COR-L47 (cell line): ENCODE measurements around the gene AREL1.

Source experiments
- DNase-seq: peaks from one replicate; lab custom pipeline; 2025; lab: John Stamatoyannopoulos, UW

Gene AREL1

GRCh38 chr14:74658535-74659131 is 54.2 kb downstream of the AREL1 start:
- no peak for DNase-seq

DNA sequence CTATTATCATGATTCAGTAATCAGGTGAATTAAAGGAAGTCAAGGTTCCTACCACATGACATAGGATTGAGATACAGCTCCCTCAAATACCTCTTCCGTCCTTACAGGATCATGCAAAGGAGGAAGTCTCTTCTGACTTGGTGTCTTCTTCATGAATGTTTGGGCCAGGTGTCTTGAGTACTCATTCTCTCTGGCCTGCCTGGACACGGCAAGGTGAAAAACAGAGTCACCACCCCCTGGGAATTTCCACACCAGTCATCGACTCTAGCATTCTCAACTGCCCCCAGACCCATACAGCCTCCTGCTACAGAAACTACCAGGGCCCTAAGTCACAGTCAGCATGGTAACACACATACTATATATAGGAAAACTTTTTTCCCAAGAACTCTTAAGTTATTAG is 55.9 kb downstream of the AREL1 start:
- DNase-seq: no peak

- no peak for DNase-seq
Measured at GRCh38 chr14:74655599-74656395, 57.1 kb downstream of the AREL1 start.

DNA sequence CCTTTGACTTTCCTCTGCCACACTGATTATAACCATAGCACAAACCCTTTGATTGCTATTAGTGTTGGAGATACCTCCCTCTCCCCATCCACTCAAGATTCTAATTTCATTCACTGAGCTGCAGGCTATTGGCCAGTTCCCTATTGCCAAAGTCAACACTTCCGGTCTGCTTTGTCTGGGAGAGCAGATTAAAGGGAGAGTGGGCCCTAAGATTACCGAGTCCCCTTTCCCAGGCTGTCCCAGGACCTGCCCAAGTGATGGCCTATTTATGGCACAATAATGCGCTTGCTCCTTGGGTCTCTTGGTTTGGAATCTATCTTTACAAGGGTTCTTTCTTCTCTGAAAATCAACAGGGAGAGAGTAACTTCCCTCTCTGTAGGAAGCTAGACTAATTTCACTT is 57.9 kb downstream of the AREL1 start:
- DNase-seq: no peak

DNA sequence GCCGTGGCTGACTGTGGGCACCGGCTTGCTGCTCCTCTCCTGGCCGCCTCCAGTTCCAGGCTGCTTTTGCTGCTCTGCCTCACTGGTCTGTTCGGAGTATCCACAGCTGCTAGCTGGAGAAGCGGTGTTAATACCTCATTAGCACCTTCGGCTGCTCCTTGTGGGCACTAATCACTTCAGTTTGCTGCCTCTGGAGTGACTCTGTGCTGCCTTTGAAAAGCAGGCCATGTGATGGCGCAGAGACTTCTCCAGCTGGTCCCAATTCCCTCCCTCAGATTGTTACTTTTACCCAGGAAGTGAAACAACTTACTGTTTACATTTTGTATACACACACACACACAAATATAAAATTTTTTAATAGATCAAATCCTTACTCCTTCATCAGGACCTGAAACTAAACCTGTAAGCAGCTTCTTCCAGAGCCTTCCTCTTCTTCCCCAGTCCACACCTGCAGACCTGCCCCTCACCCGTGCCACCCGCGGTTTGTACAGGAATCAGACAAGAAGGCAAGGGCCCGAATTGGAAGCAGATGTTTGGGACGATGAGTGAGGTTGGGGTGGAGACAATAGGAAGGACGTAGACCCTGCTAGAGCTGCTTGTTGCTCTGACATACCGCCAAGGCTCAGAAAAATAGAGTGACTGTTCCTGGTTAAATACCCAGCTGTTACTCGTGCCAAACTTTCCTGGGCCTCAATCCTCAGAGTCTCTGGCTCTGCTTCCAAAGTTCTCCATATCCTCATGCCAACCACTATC is 59.3 kb downstream of the AREL1 start:
- no peak for DNase-seq

DNA sequence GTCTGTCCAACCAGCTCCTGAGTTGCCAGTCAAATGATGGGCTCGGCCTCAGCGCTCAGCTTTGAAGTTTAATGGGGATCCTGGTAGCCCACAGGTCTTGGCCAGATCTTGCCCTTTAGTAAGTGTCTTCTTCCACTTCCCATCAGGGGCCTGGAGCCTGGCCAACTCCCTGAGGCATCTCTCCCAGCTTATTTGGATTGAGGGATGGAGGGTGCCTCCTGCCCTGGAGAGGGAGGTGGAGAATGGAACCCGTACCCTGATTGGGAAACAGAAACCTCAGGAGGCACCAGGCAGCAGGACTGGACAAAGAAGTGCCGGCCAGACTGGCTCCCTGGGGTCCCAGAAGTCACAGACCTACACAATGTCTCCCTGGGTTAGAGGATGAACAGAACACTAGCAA is 60.3 kb downstream of the AREL1 start:
- DNase-seq: no peak

- no peak for DNase-seq
Measured at GRCh38 chr14:74650927-74651686, 61.8 kb downstream of the AREL1 start.

DNA sequence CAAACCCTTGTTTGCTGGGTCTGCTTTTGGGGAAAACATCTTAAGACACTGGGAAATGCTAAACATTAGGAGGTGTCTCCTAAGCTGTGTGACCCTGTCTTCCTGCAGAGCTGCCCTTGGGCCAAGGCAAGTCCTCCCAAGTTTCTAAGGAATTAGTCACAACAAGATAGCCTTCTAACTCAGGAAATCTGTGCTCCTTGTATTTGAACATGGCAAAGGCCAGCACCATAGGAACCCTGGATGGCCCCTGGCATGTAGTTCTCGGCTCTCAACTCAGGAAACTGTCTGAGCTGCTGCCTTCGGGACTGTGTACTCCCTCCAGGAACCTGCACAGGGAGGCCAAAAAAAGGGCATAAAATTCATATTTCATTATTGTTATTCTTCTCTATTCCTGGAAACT is 63.2 kb downstream of the AREL1 start:
- DNase-seq: no peak

GRCh38 chr14:74649167-74649566 is 63.7 kb downstream of the AREL1 start:
- no peak for DNase-seq

GRCh38 chr14:74648601-74649000 is 64.3 kb downstream of the AREL1 start:
- no peak for DNase-seq

- peak; percentile 88 for DNase-seq
Measured at GRCh38 chr14:74647678-74648461, 65.0 kb downstream of the AREL1 start.

GRCh38 chr14:74647061-74647677 is 65.7 kb downstream of the AREL1 start:
- DNase-seq: no peak

GRCh38 chr14:74645756-74646470 is 67.0 kb downstream of the AREL1 start:
- no peak for DNase-seq

DNA sequence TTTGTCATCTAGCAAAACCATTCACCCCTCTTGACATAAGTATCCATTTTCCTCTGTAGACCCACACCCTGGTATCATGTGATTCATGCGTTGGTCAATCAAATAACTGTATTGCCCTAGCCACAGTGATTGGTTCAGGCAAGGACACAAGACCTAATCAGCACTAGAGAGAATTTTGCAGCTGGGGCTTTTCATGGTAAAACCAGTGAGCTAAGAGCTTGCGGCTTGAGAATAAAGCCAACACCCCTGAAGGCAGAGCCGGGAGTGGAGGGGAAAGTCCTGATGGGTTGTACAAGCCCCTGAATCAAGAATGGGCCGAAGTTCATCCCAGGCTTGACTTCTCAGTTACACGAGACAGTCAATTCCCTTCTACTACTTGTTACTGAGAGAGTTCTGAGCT is 67.6 kb downstream of the AREL1 start:
- DNase-seq: no peak

GRCh38 chr14:74641601-74642391 is 71.1 kb downstream of the AREL1 start:
- DNase-seq: no peak

- no peak for DNase-seq
Measured at GRCh38 chr14:74638966-74639365, 73.9 kb downstream of the AREL1 start.

- no peak for DNase-seq
Measured at GRCh38 chr14:74638066-74638465, 74.8 kb downstream of the AREL1 start.

DNA sequence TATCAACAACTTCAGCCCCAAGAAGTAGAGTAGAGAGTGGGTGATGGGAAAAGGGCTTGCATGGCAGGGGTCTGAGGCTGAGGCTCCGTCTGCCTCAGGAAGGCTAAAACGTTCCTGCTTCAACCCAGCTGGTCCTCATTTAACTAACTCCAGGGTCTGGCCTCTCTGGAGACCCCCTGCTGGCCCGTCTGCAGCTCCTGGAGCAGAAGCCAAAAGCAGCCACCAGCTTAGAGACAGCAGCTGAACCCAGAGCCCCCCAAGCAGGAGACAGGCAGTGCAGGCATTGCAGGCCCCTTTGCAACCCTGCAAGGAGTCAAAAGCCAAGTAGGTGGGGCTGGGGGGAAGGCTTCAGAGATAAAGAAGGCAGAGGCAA is 75.7 kb downstream of the AREL1 start:
- DNase-seq: no peak

- no peak for DNase-seq
Measured at GRCh38 chr14:74636424-74637177, 76.3 kb downstream of the AREL1 start.
